H9 (cell line): ENCODE results near the gene TK1. TPM values are rescaled to one million over a fixed set of nuclear protein-coding genes. Genes with fewer than 3 reads are reported as not detected.

Experiments used
- DNase-seq: peaks from one replicate; pipeline ENCODE4 v3.0.0-alpha.2; 2017
- H2AFZ ChIP-seq: one replicate; pipeline ENCODE4 v1.6.1; 2013; ENCODE audit warnings: mild to moderate bottlenecking, low read length, control low read depth, moderate library complexity
- H2AK5ac ChIP-seq: 2 replicates; pipeline ENCODE4 v1.6.1; 2013; ENCODE audit warnings: low read length, control low read depth, mixed read lengths; ENCODE audit not compliant: insufficient read length
- H2BK120ac ChIP-seq: one replicate; pipeline ENCODE4 v1.6.1; 2013; ENCODE audit warnings: low read depth, mild to moderate bottlenecking, low read length, control low read depth, inconsistent platforms; ENCODE audit not compliant: poor library complexity, severe bottlenecking
- H2BK12ac ChIP-seq: 2 replicates; pipeline ENCODE4 v1.6.1; 2013; ENCODE audit warnings: low read length, control low read depth, mixed read lengths, low read depth; ENCODE audit not compliant: insufficient read length
- H2BK15ac ChIP-seq: 2 replicates; pipeline ENCODE4 v1.6.1; 2013; ENCODE audit warnings: low read depth, low read length, control low read depth
- H2BK20ac ChIP-seq: one replicate; pipeline ENCODE4 v1.6.1; 2013; ENCODE audit warnings: low read depth, mild to moderate bottlenecking, low read length, control low read depth, inconsistent platforms; ENCODE audit not compliant: poor library complexity, severe bottlenecking
- H2BK5ac ChIP-seq: 2 replicates; pipeline ENCODE4 v1.6.1; 2013; ENCODE audit warnings: low read length, control low read depth, mixed read lengths; ENCODE audit not compliant: insufficient read length
- H3K14ac ChIP-seq: 2 replicates; pipeline ENCODE4 v1.6.1; 2013; ENCODE audit warnings: low read length, control low read depth; ENCODE audit not compliant: insufficient read depth
- H3K18ac ChIP-seq: 2 replicates; pipeline ENCODE4 v1.6.1; 2013; ENCODE audit warnings: low read depth, mild to moderate bottlenecking, mixed read lengths, low read length, control low read depth; ENCODE audit not compliant: insufficient read length
- H3K23ac ChIP-seq: 2 replicates; pipeline ENCODE4 v1.6.1; 2013; ENCODE audit warnings: low read length, control low read depth, mixed read lengths, low read depth; ENCODE audit not compliant: insufficient read length
- H3K23me2 ChIP-seq: 2 replicates; pipeline ENCODE4 v1.6.1; 2013; ENCODE audit warnings: low read depth, mild to moderate bottlenecking, mixed read lengths, low read length, control low read depth; ENCODE audit not compliant: insufficient read length, poor library complexity, severe bottlenecking
- H3K27ac ChIP-seq: 2 replicates; pipeline ENCODE4 v1.5.1; 2013; ENCODE audit warnings: low read length, control low read depth, mixed read lengths, low read depth; ENCODE audit not compliant: insufficient read length
- H3K27me3 ChIP-seq: 2 replicates; pipeline ENCODE4 v1.6.1; 2013; ENCODE audit warnings: low read length, control low read depth, inconsistent platforms; ENCODE audit not compliant: insufficient read depth
- H3K4ac ChIP-seq: 2 replicates; pipeline ENCODE4 v1.6.1; 2013; ENCODE audit warnings: low read depth, mild to moderate bottlenecking, control low read depth, inconsistent platforms, low read length, moderate library complexity
- H3K4me1 ChIP-seq: 2 replicates; pipeline ENCODE4 v1.6.1; 2013; ENCODE audit warnings: low read length, control low read depth, inconsistent platforms; ENCODE audit not compliant: insufficient read depth
- H3K4me2 ChIP-seq: 2 replicates; pipeline ENCODE4 v1.6.1; 2013; ENCODE audit warnings: low read length, control low read depth, mixed read lengths; ENCODE audit not compliant: insufficient read length, insufficient read depth
- H3K56ac ChIP-seq: 2 replicates; pipeline ENCODE4 v1.6.1; 2013; ENCODE audit warnings: low read depth, mild to moderate bottlenecking, mixed read lengths, low read length, control low read depth; ENCODE audit not compliant: insufficient read length
- H3K79me1 ChIP-seq: 2 replicates; pipeline ENCODE4 v1.6.1; 2013; ENCODE audit warnings: low read depth, mild to moderate bottlenecking, moderate library complexity, low read length, control low read depth, inconsistent platforms; ENCODE audit not compliant: insufficient read depth, poor library complexity, severe bottlenecking
- H3K79me2 ChIP-seq: 2 replicates; pipeline ENCODE4 v1.6.1; 2013; ENCODE audit warnings: low read length, control low read depth, inconsistent platforms; ENCODE audit not compliant: insufficient read depth
- H3K9ac ChIP-seq: 2 replicates; pipeline ENCODE4 v1.6.1; 2013; ENCODE audit warnings: low read length, control low read depth, mixed read lengths; ENCODE audit not compliant: insufficient read length; ENCODE audit errors: extremely low read depth
- H3K9me3 ChIP-seq: one replicate; pipeline ENCODE4 v1.6.1; 2013; ENCODE audit warnings: low read depth, low read length, inconsistent platforms; ENCODE audit not compliant: control insufficient read depth
- H3T11ph ChIP-seq: one replicate; pipeline ENCODE4 v1.6.1; 2013; ENCODE audit warnings: mild to moderate bottlenecking, low read length, control low read depth, inconsistent platforms
- H4K20me1 ChIP-seq: one replicate; pipeline ENCODE4 v1.6.1; 2013; ENCODE audit not compliant: control insufficient read depth, insufficient read length, insufficient read depth
- H4K5ac ChIP-seq: 2 replicates; pipeline ENCODE4 v1.6.1; 2013; ENCODE audit warnings: low read depth, mild to moderate bottlenecking, mixed read lengths, low read length, control low read depth; ENCODE audit not compliant: insufficient read length
- H4K8ac ChIP-seq: replicated peaks from 2 replicates; pipeline ENCODE4 v1.6.1; 2013; ENCODE audit warnings: low read length, control low read depth, mixed read lengths, low read depth; ENCODE audit not compliant: insufficient read length
- H4K91ac ChIP-seq: 2 replicates; pipeline ENCODE4 v1.6.1; 2013; ENCODE audit warnings: low read depth, mild to moderate bottlenecking, moderate library complexity, mixed read lengths, low read length, control low read depth; ENCODE audit not compliant: insufficient read length
- H3K27ac Mint-ChIP-seq, 3 experiments: 2 replicates in 2 of 3; 3 replicates in 1 of 3; pipeline ENCODE4 v1.8.0; 2020 to 2021; ENCODE audit warnings: mixed read lengths in 3 of 3, mild to moderate bottlenecking in 1 of 3, moderate library complexity in 1 of 3
- H3K27me3 Mint-ChIP-seq: 2 replicates; pipeline ENCODE4 v1.8.0; 2021; ENCODE audit warnings: low read depth, mild to moderate bottlenecking, moderate library complexity, mixed read lengths
- H3K36me3 Mint-ChIP-seq, 3 experiments: 2 replicates in 2 of 3; 3 replicates in 1 of 3; pipeline ENCODE4 v1.8.0; 2020 to 2021; ENCODE audit warnings: low read depth in 3 of 3, mixed read lengths in 3 of 3; ENCODE audit not compliant: insufficient read depth in 1 of 3
- H3K4me1 Mint-ChIP-seq, 2 experiments: 2 replicates each; pipeline ENCODE4 v1.8.0; 2020; ENCODE audit warnings: mixed read lengths in 2 of 2
- H3K4me3 Mint-ChIP-seq, 2 experiments: 2 replicates in 1 of 2; 3 replicates in 1 of 2; pipeline ENCODE4 v1.8.0; 2020 to 2021; ENCODE audit warnings: mild to moderate bottlenecking in 2 of 2, mixed read lengths in 2 of 2, moderate library complexity in 1 of 2
- H3K9me3 Mint-ChIP-seq, 2 experiments: 2 replicates in 1 of 2; 3 replicates in 1 of 2; pipeline ENCODE4 v1.8.0; 2020; ENCODE audit warnings: mild to moderate bottlenecking in 2 of 2, mixed read lengths in 2 of 2, moderate library complexity in 1 of 2
- WGBS: extraction: QIAGEN DNeasy Blood & Tissue Kit; methylation state at CpG from one replicate; pipeline ENCODE4 v1.1.7; 2013; ENCODE audit warnings: missing lambda C conversion rate, low lambda C conversion rate, mixed read lengths; ENCODE audit not compliant: insufficient read length; ENCODE audit errors: extremely low coverage; 5-methylcytosine and 5-hydroxymethylcytosine counted together
- total RNA-seq: library from RNA; stranded (reverse); gene quantifications from 2 replicates; pipeline ENCODE4 v1.2.1, GENCODE V29; 2021
- TF ChIP-seq, protein P1 (sequence below): fragments of 200-600 bp; sonication (generic); conservative IDR thresholded peaks from 3 replicates; pipeline ENCODE4 v1.8.0; 2021; ENCODE audit warnings: antibody characterized with exemption, mild to moderate bottlenecking

TK1 gene
- total RNA-seq, 1 experiment from 2014 or later, result 95.8 TPM

DNA sequence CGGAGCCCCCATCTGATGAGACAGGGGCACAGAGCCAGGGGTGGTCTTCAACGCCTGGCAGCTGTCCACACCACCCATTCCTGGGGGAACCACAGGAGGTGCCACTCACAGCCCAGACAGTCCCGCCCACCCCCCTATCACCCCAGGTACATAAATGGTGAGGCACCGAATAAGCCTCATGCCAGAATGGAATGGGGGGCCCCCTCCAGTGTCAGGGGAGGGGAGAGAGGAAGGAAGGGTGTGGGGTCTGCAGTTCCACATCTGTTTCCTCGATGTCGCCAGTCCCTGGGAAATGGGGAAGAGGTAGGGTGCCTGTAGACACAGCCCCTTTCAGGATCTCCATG lies 60.0 kb downstream of the TK1 start:
- H2BK5ac ChIP-seq, result no peak overlapping the region
- H3K27me3 Mint-ChIP-seq, result peaks cover 4% of the 10 kb centered on the region
- no peaks in the 10 kb centered on the region; a peak in 2 of 5 replicates for H3K9me3 Mint-ChIP-seq
- H3K4me1 Mint-ChIP-seq, result peaks cover 24% of the 10 kb centered on the region in 2 experiments
- H4K91ac ChIP-seq, result no peak overlapping the region
- H2BK12ac ChIP-seq, result no peak overlapping the region
- no peak overlapping the region for H3K9ac ChIP-seq
- no peak overlapping the region for H2BK15ac ChIP-seq
- no peak overlapping the region for H2BK120ac ChIP-seq
- no CpG with 5 or more reads among the region's 6 CpGs for WGBS
- no peak overlapping the region for H2AK5ac ChIP-seq
- H3K27me3 ChIP-seq, result no peaks in the 10 kb centered on the region; the same call in 1 of the 2 replicates
- no peak overlapping the region for H3T11ph ChIP-seq
- H3K23ac ChIP-seq, result no peak overlapping the region
- 0 out of 7 replicates have a peak overlapping the region, but pooled peaks of 1 of the 3 experiments have one; percentile 73 for H3K27ac Mint-ChIP-seq
- peak overlapping the region; percentile 32 for H3K18ac ChIP-seq
- H3K4me3 Mint-ChIP-seq, result peak overlapping the region; percentile 81 to 85
- no peaks in the 10 kb centered on the region for H4K20me1 ChIP-seq
- no peak overlapping the region for H4K8ac ChIP-seq
- TF ChIP-seq, protein P1, sequence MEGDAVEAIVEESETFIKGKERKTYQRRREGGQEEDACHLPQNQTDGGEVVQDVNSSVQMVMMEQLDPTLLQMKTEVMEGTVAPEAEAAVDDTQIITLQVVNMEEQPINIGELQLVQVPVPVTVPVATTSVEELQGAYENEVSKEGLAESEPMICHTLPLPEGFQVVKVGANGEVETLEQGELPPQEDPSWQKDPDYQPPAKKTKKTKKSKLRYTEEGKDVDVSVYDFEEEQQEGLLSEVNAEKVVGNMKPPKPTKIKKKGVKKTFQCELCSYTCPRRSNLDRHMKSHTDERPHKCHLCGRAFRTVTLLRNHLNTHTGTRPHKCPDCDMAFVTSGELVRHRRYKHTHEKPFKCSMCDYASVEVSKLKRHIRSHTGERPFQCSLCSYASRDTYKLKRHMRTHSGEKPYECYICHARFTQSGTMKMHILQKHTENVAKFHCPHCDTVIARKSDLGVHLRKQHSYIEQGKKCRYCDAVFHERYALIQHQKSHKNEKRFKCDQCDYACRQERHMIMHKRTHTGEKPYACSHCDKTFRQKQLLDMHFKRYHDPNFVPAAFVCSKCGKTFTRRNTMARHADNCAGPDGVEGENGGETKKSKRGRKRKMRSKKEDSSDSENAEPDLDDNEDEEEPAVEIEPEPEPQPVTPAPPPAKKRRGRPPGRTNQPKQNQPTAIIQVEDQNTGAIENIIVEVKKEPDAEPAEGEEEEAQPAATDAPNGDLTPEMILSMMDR, result no peak
- H3K4me1 ChIP-seq, result peaks cover 10% of the 10 kb centered on the region; the same call in 1 of the 2 replicates
- H3K79me2 ChIP-seq, result no peaks in the 10 kb centered on the region; the same call in 1 of the 2 replicates
- H3K23me2 ChIP-seq, result peaks cover 19% of the 10 kb centered on the region
- H3K9me3 ChIP-seq, result no peaks in the 10 kb centered on the region
- peaks cover 7 to 19% (median 17%) of the 10 kb centered on the region in 3 experiments for H3K36me3 Mint-ChIP-seq
- no peak for DNase-seq
- no peak overlapping the region; the same call in 1 of the 2 replicates for H3K14ac ChIP-seq
- no peak overlapping the region for H3K56ac ChIP-seq
- H2BK20ac ChIP-seq, result no peak overlapping the region
- H3K79me1 ChIP-seq, result no peaks in the 10 kb centered on the region
- H3K4me2 ChIP-seq, result peak overlapping the region; percentile 64
- H2AFZ ChIP-seq, result no peak overlapping the region
- H4K5ac ChIP-seq, result no peak overlapping the region
- no peak overlapping the region for H3K27ac ChIP-seq
- no peak overlapping the region for H3K4ac ChIP-seq
